ENCODE data around the gene ARHGAP32.
"Not testable (repeated sequence)": the region's sequence is repeated elsewhere in the genome, so short reads cannot be mapped to it uniquely, and the experiment has no call there.

ARHGAP32 gene

GRCh38 chr11:129143335-129143734 is 48.8 kb downstream of the ARHGAP32 start:
- Histone ChIP-seq H3K9me2 (replicated peaks; ENCODE audit: control insufficient read depth, low read length) (no peaks in the 10 kb centered on the region), H3K4me3 (ENCODE audit: low read length) (no peak overlapping the region), H3K79me2 (ENCODE audit: control insufficient read depth, low read length) (no peaks in the 10 kb centered on the region), H3K27me3 (ENCODE audit: control insufficient read depth, low read length) (0 out of 2 replicates have a peak, but pooled peaks cover 2% of the 10 kb centered on the region), H3F3A (ENCODE audit: control insufficient read depth, insufficient read depth) (no peaks in the 10 kb centered on the region), H3K27ac (ENCODE audit: low read depth, low read length) (no peak overlapping the region), H3K4me1 (ENCODE audit: control insufficient read depth, low read length) (no peaks in the 10 kb centered on the region), H3K4me2 (ENCODE audit: low read length) (no peak overlapping the region), H4K20me1 (ENCODE audit: control insufficient read depth, insufficient read depth, low read depth, low read length) (no peaks in the 10 kb centered on the region), H3K36me3 (ENCODE audit: control insufficient read depth, low read length) (no peaks in the 10 kb centered on the region), H3K9me3 (ENCODE audit: control insufficient read depth, insufficient read depth, low read length) (no peaks in the 10 kb centered on the region)
- no peak for TF ChIP-seq CTCF (IDR thresholded peaks at IDR 0.05; ENCODE audit: low read depth, low read length, poor library complexity, severe bottlenecking)

GRCh38 chr11:129141748-129142523 is 50.2 kb downstream of the ARHGAP32 start:
- Histone ChIP-seq H3K79me2 (ENCODE audit: control insufficient read depth, low read length) (no peaks in the 10 kb centered on the region), H3K36me3 (ENCODE audit: control insufficient read depth, low read length) (no peaks in the 10 kb centered on the region), H3K4me1 (ENCODE audit: control insufficient read depth, low read length) (no peaks in the 10 kb centered on the region), H3K27me3 (ENCODE audit: control insufficient read depth, low read length) (0 out of 2 replicates have a peak, but pooled peaks cover 2% of the 10 kb centered on the region), H3K27ac (ENCODE audit: low read depth, low read length) (no peak overlapping the region), H3K4me3 (ENCODE audit: low read length) (no peak overlapping the region), H3F3A (ENCODE audit: control insufficient read depth, insufficient read depth) (no peaks in the 10 kb centered on the region), H3K4me2 (ENCODE audit: low read length) (no peak overlapping the region), H3K9me2 (replicated peaks; ENCODE audit: control insufficient read depth, low read length) (no peaks in the 10 kb centered on the region), H4K20me1 (ENCODE audit: control insufficient read depth, insufficient read depth, low read depth, low read length) (no peaks in the 10 kb centered on the region), H3K9me3 (ENCODE audit: control insufficient read depth, insufficient read depth, low read length) (no peaks in the 10 kb centered on the region)
- no peak for TF ChIP-seq CTCF (IDR thresholded peaks at IDR 0.05; ENCODE audit: low read depth, low read length, poor library complexity, severe bottlenecking)
- no peak for TF ChIP-seq EZH2phosphoT487 (IDR thresholded peaks at IDR 0.05; ENCODE audit: borderline replicate concordance, low read length)

- Histone ChIP-seq H3K9me3 (ENCODE audit: control insufficient read depth, insufficient read depth, low read length) (no peaks in the 10 kb centered on the region), H3K36me3 (ENCODE audit: control insufficient read depth, low read length) (no peaks in the 10 kb centered on the region), H3K79me2 (ENCODE audit: control insufficient read depth, low read length) (no peaks in the 10 kb centered on the region), H3K27me3 (ENCODE audit: control insufficient read depth, low read length) (no peaks in the 10 kb centered on the region), H3K4me1 (ENCODE audit: control insufficient read depth, low read length) (no peaks in the 10 kb centered on the region), H3K9me2 (replicated peaks; ENCODE audit: control insufficient read depth, low read length) (no peaks in the 10 kb centered on the region), H3K4me3 (ENCODE audit: low read length) (no peak overlapping the region), H3K27ac (ENCODE audit: low read depth, low read length) (no peak overlapping the region), H3K4me2 (ENCODE audit: low read length) (no peak overlapping the region), H3F3A (ENCODE audit: control insufficient read depth, insufficient read depth) (no peaks in the 10 kb centered on the region), H4K20me1 (ENCODE audit: control insufficient read depth, insufficient read depth, low read depth, low read length) (no peaks in the 10 kb centered on the region)
- TF ChIP-seq EZH2phosphoT487 (IDR thresholded peaks at IDR 0.05; ENCODE audit: borderline replicate concordance, low read length) (no peak), CTCF (IDR thresholded peaks at IDR 0.05; ENCODE audit: low read depth, low read length, poor library complexity, severe bottlenecking) (no peak)
These were observed 60.8 kb downstream of the ARHGAP32 start for GRCh38 chr11:129131316-129131715.

GRCh38 chr11:129128881-129129620 is 63.1 kb downstream of the ARHGAP32 start:
- H3K4me1 ChIP-seq (ENCODE audit: control insufficient read depth, low read length); H3K27me3 ChIP-seq (ENCODE audit: control insufficient read depth, low read length): not testable (repeated sequence)

More at GRCh38 chr11:129128881-129129620, 63.1 kb downstream of the ARHGAP32 start:
- not testable (repeated sequence) for H3K9me3 ChIP-seq (ENCODE audit: control insufficient read depth, insufficient read depth, low read length); H4K20me1 ChIP-seq (ENCODE audit: control insufficient read depth, insufficient read depth, low read depth, low read length); H3K27ac ChIP-seq (ENCODE audit: low read depth, low read length); H3K36me3 ChIP-seq (ENCODE audit: control insufficient read depth, low read length); H3K9me2 ChIP-seq (replicated peaks; ENCODE audit: control insufficient read depth, low read length); H3K4me2 ChIP-seq (ENCODE audit: low read length); H3F3A ChIP-seq (ENCODE audit: control insufficient read depth, insufficient read depth); H3K4me3 ChIP-seq (ENCODE audit: low read length); H3K79me2 ChIP-seq (ENCODE audit: control insufficient read depth, low read length)

Measured in DOHH2 (cell line).